Peyer's patch (tissue), 4 donors: Measurements from ENCODE around the gene STAG2.

ENCODE experiments used
- CTCF ChIP-seq, 6 experiments: fragments of 450-650 bp in 4 of 6; fragments of 200-600 bp in 2 of 6; sonication (generic) in 1 of 6; IDR thresholded peaks; one replicate each; pipeline ENCODE4 v1.5.1; 2017 to 2019; ENCODE audit warnings: antibody characterized with exemption in 6 of 6, mild to moderate bottlenecking in 3 of 6, moderate library complexity in 1 of 6
- POLR2A ChIP-seq, 2 donors: fragments of 450-650 bp; IDR thresholded peaks; one replicate each; pipeline ENCODE4 v1.5.1; 2017; ENCODE audit warnings: antibody characterized with exemption in 2 of 2, mild to moderate bottlenecking in 2 of 2, moderate library complexity in 2 of 2

- TF ChIP-seq POLR2A (IDR thresholded peaks at IDR 0.05) = no peak
- TF ChIP-seq CTCF (IDR thresholded peaks at IDR 0.05) = peak in 1 of 6 experiments; percentile 21
These were observed 56.5 kb downstream of the STAG2 start for GRCh38 chrX:124018023-124018422.
